ENCODE results near the gene PLCXD3.

- TF ChIP-seq TAF1 (IDR thresholded peaks at IDR 0.05; ENCODE audit: low read depth) (no peak), REST (IDR thresholded peaks at IDR 0.05; ENCODE audit: low read depth) (no peak), FOXM1 (IDR thresholded peaks at IDR 0.05; ENCODE audit: borderline replicate concordance, low read depth) (no peak), TEAD4 (IDR thresholded peaks at IDR 0.05) (no peak), YY1 (IDR thresholded peaks at IDR 0.05; ENCODE audit: low read depth) (no peak)
Measured at GRCh38 chr5:41339339-41339738, 171.1 kb downstream of the PLCXD3 start.
